Loucy (cell line): Measurements from ENCODE around the gene ADAMTS8.

Source experiments
- H2AFZ ChIP-seq: fragments of 200-600 bp; sonication (generic); 2 replicates; pipeline ENCODE4 v1.6.0; 2016; ENCODE audit warnings: antibody characterized with exemption, mild to moderate bottlenecking, low read length, moderate library complexity
- H3F3A ChIP-seq: fragments of 200-600 bp; 2 replicates; pipeline ENCODE4 v1.6.0; 2016; ENCODE audit warnings: antibody characterized with exemption, low read depth, mild to moderate bottlenecking
- H3K27me3 ChIP-seq: fragments of 200-600 bp; sonication (generic); 2 replicates; pipeline ENCODE4 v1.6.1; 2014; ENCODE audit warnings: low read length, mild to moderate bottlenecking; ENCODE audit not compliant: insufficient read depth, poor library complexity, severe bottlenecking
- H3K36me3 ChIP-seq: fragments of 200-600 bp; sonication (generic); 2 replicates; pipeline ENCODE4 v1.6.1; 2016; ENCODE audit warnings: low read length; ENCODE audit not compliant: insufficient read depth
- H3K4me1 ChIP-seq: fragments of 200-600 bp; sonication (generic); 2 replicates; pipeline ENCODE4 v1.5.1; 2014; ENCODE audit warnings: low read length, mild to moderate bottlenecking; ENCODE audit not compliant: insufficient read depth, poor library complexity, severe bottlenecking
- H3K4me2 ChIP-seq: fragments of 200-600 bp; sonication (generic); 2 replicates; pipeline ENCODE4 v1.6.0; 2014; ENCODE audit warnings: antibody characterized with exemption, low read length, low read depth, mild to moderate bottlenecking; ENCODE audit not compliant: poor library complexity, severe bottlenecking
- H3K4me3 ChIP-seq: fragments of 200-600 bp; sonication (generic); 2 replicates; pipeline ENCODE4 v1.5.1; 2014; ENCODE audit warnings: low read length, mild to moderate bottlenecking, mixed read lengths; ENCODE audit not compliant: poor library complexity, severe bottlenecking
- H3K79me2 ChIP-seq: fragments of 200-600 bp; sonication (generic); 2 replicates; pipeline ENCODE4 v1.6.1; 2014; ENCODE audit warnings: low read length; ENCODE audit not compliant: insufficient read depth
- H3K9ac ChIP-seq: fragments of 200-600 bp; sonication (generic); 2 replicates; pipeline ENCODE4 v1.6.0; 2014; ENCODE audit warnings: mild to moderate bottlenecking, low read depth, low read length, moderate library complexity; ENCODE audit not compliant: poor library complexity, severe bottlenecking
- H3K9me2 ChIP-seq: fragments of 200-600 bp; sonication (generic); replicated peaks from 2 replicates; pipeline ENCODE4 v1.6.1; 2016; ENCODE audit warnings: low read depth, low read length, mixed read lengths
- H3K9me3 ChIP-seq: fragments of 200-600 bp; sonication (generic); 2 replicates; pipeline ENCODE4 v1.6.1; 2014; ENCODE audit warnings: mild to moderate bottlenecking, antibody characterized with exemption, low read length, low read depth; ENCODE audit not compliant: insufficient read depth
- H4K20me1 ChIP-seq: fragments of 200-600 bp; sonication (generic); 2 replicates; pipeline ENCODE4 v1.6.0; 2014; ENCODE audit warnings: antibody characterized with exemption, low read length, mild to moderate bottlenecking; ENCODE audit not compliant: insufficient read depth, poor library complexity, severe bottlenecking
- CTCF ChIP-seq: fragments of 200-600 bp; sonication (generic); conservative IDR thresholded peaks from 2 replicates; pipeline ENCODE4 v1.5.1; 2014; ENCODE audit warnings: mild to moderate bottlenecking, antibody characterized with exemption, low read length
- EZH2phosphoT487 ChIP-seq: fragments of 200-600 bp; IDR thresholded peaks from 2 replicates; pipeline ENCODE4 v1.6.1; 2018; ENCODE audit warnings: antibody characterized with exemption, mild to moderate bottlenecking, moderate library complexity, borderline replicate concordance

ADAMTS8 gene

GRCh38 chr11:130394615-130395014 is 33.8 kb downstream of the ADAMTS8 start:
- H3K9me3 ChIP-seq, result no peaks in the 10 kb centered on the region
- H3K4me3 ChIP-seq, result no peak overlapping the region
- H4K20me1 ChIP-seq, result no peaks in the 10 kb centered on the region
- no peaks in the 10 kb centered on the region for H3K4me1 ChIP-seq
- H3K79me2 ChIP-seq, result no peaks in the 10 kb centered on the region
- H3K9ac ChIP-seq, result no peak overlapping the region
- H3K9me2 ChIP-seq, result no peaks in the 10 kb centered on the region
- no peaks in the 10 kb centered on the region for H3K36me3 ChIP-seq
- H3F3A ChIP-seq, result no peaks in the 10 kb centered on the region
- no peak overlapping the region for H3K4me2 ChIP-seq
- no peak for TF ChIP-seq CTCF
- no peak for TF ChIP-seq EZH2phosphoT487
- no peak overlapping the region for H2AFZ ChIP-seq
- H3K27me3 ChIP-seq, result no peaks in the 10 kb centered on the region

- Histone ChIP-seq H3K4me1 (peaks cover 4% of the 10 kb centered on the region), H3K9me3 (no peaks in the 10 kb centered on the region), H3K9me2 (no peaks in the 10 kb centered on the region), H3F3A (no peaks in the 10 kb centered on the region), H3K4me3 (no peak overlapping the region), H3K27me3 (no peaks in the 10 kb centered on the region), H3K9ac (no peak overlapping the region), H3K4me2 (no peak overlapping the region), H4K20me1 (no peaks in the 10 kb centered on the region), H3K79me2 (no peaks in the 10 kb centered on the region), H3K36me3 (no peaks in the 10 kb centered on the region), H2AFZ (no peak overlapping the region)
- TF ChIP-seq EZH2phosphoT487 (no peak), CTCF (no peak)
Observed at GRCh38 chr11:130391711-130392110, 36.7 kb downstream of the ADAMTS8 start.

DNA sequence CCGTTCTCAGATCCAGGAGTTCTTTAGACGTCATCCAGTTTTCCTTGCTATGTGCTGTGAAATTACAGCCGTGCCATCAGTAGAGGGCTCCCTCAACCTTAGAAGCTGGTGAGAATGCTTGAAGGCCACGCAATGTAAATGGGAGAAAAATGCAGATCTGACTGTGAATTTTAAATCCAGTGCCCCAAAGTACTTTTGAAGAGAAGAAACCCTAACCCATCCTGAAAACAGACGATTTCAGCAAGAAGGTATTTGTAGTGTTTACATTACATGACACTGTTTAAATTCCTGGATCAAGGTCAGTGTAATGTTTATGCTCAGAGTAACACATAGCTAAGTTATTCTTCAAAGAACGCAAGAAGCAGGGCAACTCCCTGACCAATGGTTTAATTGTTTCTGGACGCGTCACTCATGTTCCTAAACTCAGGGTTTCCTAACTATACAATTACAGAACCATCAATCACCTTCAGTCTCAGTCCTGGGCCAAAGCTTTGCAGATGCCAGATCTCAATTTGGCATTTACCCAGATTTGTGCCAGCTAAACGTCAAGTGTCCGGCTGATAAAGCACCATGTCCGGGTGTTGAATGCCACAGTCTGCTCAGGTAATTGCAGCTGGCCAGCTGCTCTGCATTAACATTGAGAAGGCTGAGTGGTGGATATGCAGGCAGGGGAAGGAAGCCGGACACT is 38.2 kb downstream of the ADAMTS8 start:
- H3K4me2 ChIP-seq, result no peak overlapping the region

More for the DNA sequence above, 38.2 kb downstream of the ADAMTS8 start:
- H3K4me1 ChIP-seq, result peaks cover 4% of the 10 kb centered on the region
- no peaks in the 10 kb centered on the region for H4K20me1 ChIP-seq
- TF ChIP-seq CTCF (peak; percentile 42), EZH2phosphoT487 (no peak)
- H3K9me3 ChIP-seq, result no peaks in the 10 kb centered on the region
- H3F3A ChIP-seq, result no peaks in the 10 kb centered on the region
- no peak overlapping the region for H3K9ac ChIP-seq
- no peak overlapping the region for H3K4me3 ChIP-seq
- H3K36me3 ChIP-seq, result no peaks in the 10 kb centered on the region
- no peaks in the 10 kb centered on the region for H3K9me2 ChIP-seq
- no peaks in the 10 kb centered on the region for H3K79me2 ChIP-seq
- H2AFZ ChIP-seq, result no peak overlapping the region
- no peaks in the 10 kb centered on the region for H3K27me3 ChIP-seq
